Sigmoid colon (tissue), 7 donors: ENCODE measurements around the gene ZNF69. TPM values are rescaled to one million over a fixed set of nuclear protein-coding genes. Genes with fewer than 3 reads are reported as not detected.
"Not testable (repeated sequence)": the region's sequence is repeated elsewhere in the genome, so short reads cannot be mapped to it uniquely, and the experiment has no call there.

Experiments
- DNase-seq: peaks from one replicate; pipeline ENCODE4 v3.0.0-alpha.2; 2019
- H3K27ac ChIP-seq, 4 donors: fragments of 200-600 bp; sonication (generic); one replicate each; pipeline ENCODE4 v1.5.1; 2016 to 2019; ENCODE audit warnings: mild to moderate bottlenecking in 1 of 4
- H3K27me3 ChIP-seq, 3 donors: fragments of 200-600 bp; sonication (generic); one replicate each; pipeline ENCODE4 v1.5.1; 2019; ENCODE audit warnings: mild to moderate bottlenecking in 1 of 3
- H3K36me3 ChIP-seq, 4 donors: fragments of 200-600 bp; sonication (generic); one replicate each; pipeline ENCODE4 v1.5.1; 2016 to 2019
- H3K4me1 ChIP-seq, 4 donors: fragments of 200-600 bp; sonication (generic); one replicate each; pipeline ENCODE4 v1.5.1; 2017 to 2019
- H3K4me3 ChIP-seq, 4 donors: fragments of 200-600 bp; sonication (generic); one replicate each; pipeline ENCODE4 v1.5.1; 2017 to 2019; ENCODE audit warnings: mild to moderate bottlenecking in 2 of 4, moderate library complexity in 1 of 4
- H3K9me3 ChIP-seq, 4 donors: fragments of 200-600 bp in 3 of 4; sonication (generic) in 3 of 4; one replicate each; pipeline versions ENCODE4 v1.5.1 to v1.6.1; 2013 to 2019
- EP300 ChIP-seq, 4 donors: sonication (generic); formaldehyde crosslinking; IDR thresholded peaks; one replicate each; pipeline ENCODE4 v1.6.1; 2017; ENCODE audit warnings: antibody characterized with exemption in 4 of 4
- POLR2A ChIP-seq, 2 donors: fragments of 450-650 bp; IDR thresholded peaks; one replicate each; pipeline ENCODE4 v1.6.1; 2016; ENCODE audit warnings: antibody characterized with exemption in 2 of 2, mild to moderate bottlenecking in 2 of 2, moderate library complexity in 2 of 2
- POLR2AphosphoS5 ChIP-seq, 4 donors: sonication (generic); formaldehyde crosslinking; IDR thresholded peaks; one replicate each; pipeline ENCODE4 v1.6.1; 2017; ENCODE audit warnings: antibody characterized with exemption in 4 of 4
- WGBS, 2 donors: extraction: QIAGEN DNeasy Blood & Tissue Kit; methylation state at CpG; one replicate each; pipeline ENCODE4 v1.1.7; 2013; 5-methylcytosine and 5-hydroxymethylcytosine counted together
- intact Hi-C: fragments of 100-400 bp; cut with DNase I; formaldehyde crosslinking; loops from one replicate; pipeline ENCODE4 v1.15.1; 2023
- polyA plus RNA-seq, 3 donors: library from polyadenylated mRNA; stranded (reverse); fragments of 200-250 nt; gene quantifications; one replicate each; pipeline ENCODE4 v1.2.3, GENCODE V29; 2013
- total RNA-seq, 4 donors: library from RNA; depleted of rRNA; stranded (reverse); fragments of >200 nt; gene quantifications; one replicate each; pipeline ENCODE4 v1.1.0, GENCODE V29; 2016
- TF ChIP-seq, protein P1 (sequence below), 4 experiments: fragments of 450-650 bp in 3 of 4; fragments of 200-600 bp in 1 of 4; IDR thresholded peaks; one replicate each; pipeline ENCODE4 v1.5.1; 2016 to 2019; ENCODE audit warnings: antibody characterized with exemption in 4 of 4, mild to moderate bottlenecking in 3 of 4, moderate library complexity in 2 of 4
- donor health status: healthy with polysubstance abuse.
- donor health status: Bipolar disorder and iron deficiency.
- donor health status: healthy.

The ZNF69 gene
- total and polyA plus RNA-seq, 7 donors: 7.6 to 23.2 (median 9.6) TPM

DNA sequence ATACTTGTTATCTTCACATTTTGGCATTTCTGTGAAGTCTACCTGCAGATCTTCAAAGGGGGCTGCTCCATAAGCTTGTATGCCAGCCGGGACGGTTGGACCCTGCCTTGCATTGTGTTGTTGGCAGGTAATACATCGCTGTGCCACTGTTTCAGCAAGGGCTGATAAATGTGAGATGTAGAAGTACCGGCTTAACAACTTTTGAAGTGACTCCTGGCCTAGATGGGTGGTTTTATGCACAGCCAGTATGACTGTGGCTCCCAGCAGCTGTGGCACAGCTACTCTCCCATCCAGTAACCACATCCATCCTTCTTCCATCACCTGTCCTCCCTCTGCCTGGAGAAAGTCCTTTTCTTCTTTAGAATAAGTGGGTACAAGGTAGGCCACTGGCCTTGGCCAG, 57.1 kb downstream of the ZNF69 start:
- no peak for TF ChIP-seq EP300 (IDR thresholded peaks at IDR 0.05)
- TF ChIP-seq, protein P1, sequence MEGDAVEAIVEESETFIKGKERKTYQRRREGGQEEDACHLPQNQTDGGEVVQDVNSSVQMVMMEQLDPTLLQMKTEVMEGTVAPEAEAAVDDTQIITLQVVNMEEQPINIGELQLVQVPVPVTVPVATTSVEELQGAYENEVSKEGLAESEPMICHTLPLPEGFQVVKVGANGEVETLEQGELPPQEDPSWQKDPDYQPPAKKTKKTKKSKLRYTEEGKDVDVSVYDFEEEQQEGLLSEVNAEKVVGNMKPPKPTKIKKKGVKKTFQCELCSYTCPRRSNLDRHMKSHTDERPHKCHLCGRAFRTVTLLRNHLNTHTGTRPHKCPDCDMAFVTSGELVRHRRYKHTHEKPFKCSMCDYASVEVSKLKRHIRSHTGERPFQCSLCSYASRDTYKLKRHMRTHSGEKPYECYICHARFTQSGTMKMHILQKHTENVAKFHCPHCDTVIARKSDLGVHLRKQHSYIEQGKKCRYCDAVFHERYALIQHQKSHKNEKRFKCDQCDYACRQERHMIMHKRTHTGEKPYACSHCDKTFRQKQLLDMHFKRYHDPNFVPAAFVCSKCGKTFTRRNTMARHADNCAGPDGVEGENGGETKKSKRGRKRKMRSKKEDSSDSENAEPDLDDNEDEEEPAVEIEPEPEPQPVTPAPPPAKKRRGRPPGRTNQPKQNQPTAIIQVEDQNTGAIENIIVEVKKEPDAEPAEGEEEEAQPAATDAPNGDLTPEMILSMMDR (IDR thresholded peaks at IDR 0.05): no peak
- no peak for TF ChIP-seq POLR2A (IDR thresholded peaks at IDR 0.05)
- no peak for TF ChIP-seq POLR2AphosphoS5 (IDR thresholded peaks at IDR 0.05)

DNA sequence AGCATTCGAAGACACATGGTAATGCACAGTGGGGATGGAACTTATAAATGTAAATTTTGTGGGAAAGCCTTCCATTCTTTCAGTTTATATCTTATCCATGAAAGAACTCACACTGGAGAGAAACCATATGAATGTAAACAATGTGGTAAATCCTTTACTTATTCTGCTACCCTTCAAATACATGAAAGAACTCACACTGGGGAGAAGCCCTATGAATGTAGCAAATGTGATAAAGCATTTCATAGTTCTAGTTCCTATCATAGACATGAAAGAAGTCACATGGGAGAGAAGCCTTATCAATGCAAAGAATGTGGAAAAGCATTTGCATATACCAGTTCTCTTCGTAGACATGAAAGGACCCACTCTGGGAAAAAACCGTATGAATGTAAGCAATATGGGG, 61.1 kb downstream of the ZNF69 start:
- TF ChIP-seq POLR2AphosphoS5 (IDR thresholded peaks at IDR 0.05) (no peak), POLR2A (IDR thresholded peaks at IDR 0.05) (no peak), EP300 (IDR thresholded peaks at IDR 0.05) (no peak)
- TF ChIP-seq, protein P1 (IDR thresholded peaks at IDR 0.05): no peak
- Histone ChIP-seq H3K27ac (no peak overlapping the region), H3K27me3 (no peaks in the 10 kb centered on the region), H3K4me3 (no peak overlapping the region), H3K9me3 (peaks cover 40 to 83% (median 65%) of the 10 kb centered on the region in 4 donors), H3K4me1 (no peaks in the 10 kb centered on the region), H3K36me3 (peaks cover 18 to 60% (median 48%) of the 10 kb centered on the region in 4 donors)
- intact Hi-C loops: no loop called here
- DNase-seq: no peak
- WGBS, 2 donors: 96 to 98% methylated on average over 3 of the region's 3 CpGs

More for the DNA sequence above, 57.1 kb downstream of the ZNF69 start:
- peaks cover 51 to 81% (median 68%) of the 10 kb centered on the region in 4 donors for H3K9me3 ChIP-seq
- no peak overlapping the region for H3K27ac ChIP-seq
- 98 to 99% methylated on average over 4 of the region's 4 CpGs for WGBS, 2 donors
- no peak overlapping the region for H3K4me3 ChIP-seq
- no peaks in the 10 kb centered on the region for H3K27me3 ChIP-seq
- DNase-seq: no peak
- intact Hi-C loops: no loop called here
- peaks cover 18 to 80% (median 60%) of the 10 kb centered on the region in 4 donors for H3K36me3 ChIP-seq
- no peaks in the 10 kb centered on the region for H3K4me1 ChIP-seq

- Histone ChIP-seq H3K4me3 (no peak overlapping the region), H3K27ac (no peak overlapping the region), H3K4me1 (no peaks in the 10 kb centered on the region), H3K36me3 (peaks cover 18 to 59% (median 46%) of the 10 kb centered on the region in 4 donors), H3K9me3 (peaks cover 35 to 78% (median 62%) of the 10 kb centered on the region in 4 donors), H3K27me3 (no peaks in the 10 kb centered on the region)
- WGBS, 2 donors: 97% methylated on average over 4 of the region's 4 CpGs
- intact Hi-C loops: no loop called here
- no peak for DNase-seq
- TF ChIP-seq POLR2A (IDR thresholded peaks at IDR 0.05) (no peak), EP300 (IDR thresholded peaks at IDR 0.05) (no peak), POLR2AphosphoS5 (IDR thresholded peaks at IDR 0.05) (no peak)
- TF ChIP-seq, protein P1 (IDR thresholded peaks at IDR 0.05): no peak
Measured at GRCh38 chr19:11949201-11949600, 61.6 kb downstream of the ZNF69 start.

DNA sequence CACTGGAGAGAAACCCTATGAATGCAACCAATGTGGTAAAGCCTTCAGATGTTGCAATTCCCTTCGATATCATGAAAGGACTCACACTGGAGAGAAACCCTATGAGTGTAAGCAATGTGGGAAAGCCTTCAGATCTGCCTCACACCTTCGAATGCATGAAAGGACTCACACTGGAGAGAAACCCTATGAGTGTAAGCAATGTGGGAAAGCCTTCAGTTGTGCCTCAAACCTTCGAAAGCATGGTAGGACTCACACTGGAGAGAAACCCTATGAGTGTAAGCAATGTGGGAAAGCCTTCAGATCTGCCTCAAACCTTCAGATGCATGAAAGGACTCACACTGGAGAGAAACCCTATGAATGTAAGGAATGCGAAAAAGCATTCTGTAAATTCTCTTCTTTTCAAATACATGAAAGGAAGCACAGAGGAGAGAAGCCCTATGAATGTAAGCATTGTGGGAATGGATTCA, 62.1 kb downstream of the ZNF69 start:
- H3K27me3 ChIP-seq, H3K27ac ChIP-seq, intact Hi-C loops, DNase-seq, H3K4me1 ChIP-seq, H3K4me3 ChIP-seq: not testable (repeated sequence)
- WGBS, 2 donors: 98% methylated on average over 4 of the region's 4 CpGs
- Histone ChIP-seq H3K36me3 (peaks cover 18 to 55% (median 44%) of the 10 kb centered on the region in 4 donors), H3K9me3 (peaks cover 34 to 74% (median 58%) of the 10 kb centered on the region in 4 donors)

DNA sequence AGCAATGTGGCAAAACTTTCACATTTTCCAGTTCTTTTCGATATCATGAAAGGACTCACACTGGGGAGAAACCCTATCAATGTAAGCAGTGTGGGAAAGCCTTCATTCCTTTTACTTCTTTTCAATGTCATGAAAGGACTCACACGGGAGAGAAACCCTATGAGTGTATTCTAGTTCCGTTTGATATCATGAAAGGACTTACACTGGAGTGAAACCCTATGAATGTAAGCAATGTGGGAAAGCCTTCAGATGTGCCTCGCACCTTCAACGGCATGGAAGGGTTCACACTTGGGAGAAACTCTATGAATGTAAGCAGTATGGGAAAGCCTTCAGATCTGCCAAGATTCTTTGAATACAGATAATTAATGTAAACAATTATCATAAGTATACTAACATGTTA, 62.7 kb downstream of the ZNF69 start:
- peaks cover 29 to 67% (median 52%) of the 10 kb centered on the region in 4 donors for H3K9me3 ChIP-seq
- TF ChIP-seq, protein P1 (IDR thresholded peaks at IDR 0.05): no peak
- TF ChIP-seq EP300 (IDR thresholded peaks at IDR 0.05) (no peak), POLR2AphosphoS5 (IDR thresholded peaks at IDR 0.05) (no peak), POLR2A (IDR thresholded peaks at IDR 0.05) (no peak)
- H3K4me3 ChIP-seq: no peak overlapping the region

More for the DNA sequence above, 62.7 kb downstream of the ZNF69 start:
- H3K4me1 ChIP-seq: no peaks in the 10 kb centered on the region
- WGBS, 2 donors: 97 to 99% methylated on average over 5 of the region's 5 CpGs
- H3K27me3 ChIP-seq: no peaks in the 10 kb centered on the region
- no peak for DNase-seq
- H3K36me3 ChIP-seq: peaks cover 18 to 50% (median 41%) of the 10 kb centered on the region in 4 donors
- intact Hi-C loops: no loop called here
- no peak overlapping the region for H3K27ac ChIP-seq

Other genes starting within 250 kb of the ZNF69 start
- gene ZNF823, start 148.8 kb upstream of the ZNF69 start, total RNA-seq: 10 to 100 TPM in 3 of 4 donors, 1 to 10 TPM in 1; 4.1 to 22.8 (median 17.3) TPM
- 10 to 100 TPM in 1 of 3 donors, 1 to 10 TPM in 2; 4.6 to 12.5 (median 7.8) TPM for gene ZNF823, start 148.8 kb upstream of the ZNF69 start, polyA plus RNA-seq
- gene ZNF441, start 120.8 kb upstream of the ZNF69 start, total RNA-seq: 10 to 100 TPM in 1 of 4 donors, 1 to 10 TPM in 3; 8.4 to 10.5 (median 8.8) TPM
- 1 to 10 TPM in 2 of 3 donors, under 1 TPM in 1; 0.92 to 5.7 (median 2.4) TPM for gene ZNF441, start 120.8 kb upstream of the ZNF69 start, polyA plus RNA-seq
- 1 to 10 TPM; 3.6 to 6.1 (median 5.1) TPM for gene ZNF491, start 89.3 kb upstream of the ZNF69 start, total RNA-seq
- gene ZNF491, start 89.3 kb upstream of the ZNF69 start, polyA plus RNA-seq: 1 to 10 TPM in 1 of 3 donors, under 1 TPM in 2; 0.46 to 1.0 (median 0.60) TPM
- 10 to 100 TPM in 2 of 4 donors, 1 to 10 TPM in 2; 5.6 to 15.0 (median 9.6) TPM for gene ZNF440, start 73.5 kb upstream of the ZNF69 start, total RNA-seq
- 10 to 100 TPM in 1 of 3 donors, 1 to 10 TPM in 2; 7.4 to 13.8 (median 9.0) TPM for gene ZNF440, start 73.5 kb upstream of the ZNF69 start, polyA plus RNA-seq
- gene ZNF439, start 39.1 kb upstream of the ZNF69 start, total RNA-seq: 1 to 10 TPM; 4.8 to 8.6 (median 6.5) TPM
- 1 to 10 TPM; 2.4 to 5.9 (median 3.9) TPM for gene ZNF439, start 39.1 kb upstream of the ZNF69 start, polyA plus RNA-seq
- gene ZNF700, start 37.3 kb downstream of the ZNF69 start, total RNA-seq: 10 to 100 TPM; 13.7 to 19.7 (median 15.0) TPM
- 10 to 100 TPM in 1 of 3 donors, 1 to 10 TPM in 2; 4.8 to 12.7 (median 5.8) TPM for gene ZNF700, start 37.3 kb downstream of the ZNF69 start, polyA plus RNA-seq
- gene ZNF763, start 77.3 kb downstream of the ZNF69 start, total RNA-seq: 10 to 100 TPM in 1 of 4 donors, 1 to 10 TPM in 3; 2.3 to 11.9 (median 3.3) TPM
- gene ZNF763, start 77.3 kb downstream of the ZNF69 start, polyA plus RNA-seq: 1 to 10 TPM; 3.3 to 4.2 (median 3.9) TPM
- 10 to 100 TPM in 1 of 4 donors, 1 to 10 TPM in 3; 2.5 to 16.9 (median 4.4) TPM for gene ZNF433, start 147.9 kb downstream of the ZNF69 start, total RNA-seq
- 1 to 10 TPM; 1.2 to 3.2 (median 2.1) TPM for gene ZNF433, start 147.9 kb downstream of the ZNF69 start, polyA plus RNA-seq
- gene ZNF878, start 165.2 kb downstream of the ZNF69 start, total RNA-seq: under 1 TPM in 2 of 4 donors, not detected in 2; 0.49 to 0.54 TPM
- gene ZNF878, start 165.2 kb downstream of the ZNF69 start, polyA plus RNA-seq: under 1 TPM in 1 of 3 donors, not detected in 2; 0.13 TPM
- 10 to 100 TPM in 3 of 4 donors, 1 to 10 TPM in 1; 6.8 to 13.2 (median 11.8) TPM for gene ZNF844, start 176.9 kb downstream of the ZNF69 start, total RNA-seq
- 1 to 10 TPM; 2.4 to 4.8 (median 2.5) TPM for gene ZNF844, start 176.9 kb downstream of the ZNF69 start, polyA plus RNA-seq